Activated CD8-positive, alpha-beta T cell treated with anti-CD3 and anti-CD28 coated beads, Interleukin-2, amount 10 ng/mL, durations not matched to agents 7 days and 5 days (primary cell): ENCODE measurements around the gene DNAJA4. TPM values are rescaled to one million over a fixed set of nuclear protein-coding genes. Genes with fewer than 3 reads are reported as not detected.
"Not testable (repeated sequence)": the region's sequence is repeated elsewhere in the genome, so short reads cannot be mapped to it uniquely, and the experiment has no call there.

Experiments
- ATAC-seq: fragments of 150-1000 bp; cut with Tn5 transposase; one replicate; pipeline ENCODE4 v1.10.0; 2021; ENCODE audit warnings: moderate library complexity
- CTCF ChIA-PET: fragments of 350-600 bp; sonication (Branson Sonifier 250); formaldehyde crosslinking; loops from one replicate; lab custom pipeline; 2021; ENCODE audit warnings: antibody characterized with exemption; lab: Charles Lee
- POLR2A ChIA-PET: fragments of 350-600 bp; sonication (Branson Sonifier 250); formaldehyde crosslinking; loops from one replicate; lab custom pipeline; 2021; ENCODE audit warnings: antibody characterized with exemption; lab: Charles Lee
- DNase-seq: peaks from one replicate; pipeline ENCODE4 v3.0.0-alpha.2; 2020
- H3K27ac Mint-ChIP-seq: one replicate; pipeline ENCODE4 v1.8.0; 2021; ENCODE audit warnings: mild to moderate bottlenecking, mixed read lengths
- H3K27me3 Mint-ChIP-seq: one replicate; pipeline ENCODE4 v1.8.0; 2021; ENCODE audit warnings: low read depth, mixed read lengths
- H3K36me3 Mint-ChIP-seq: one replicate; pipeline ENCODE4 v1.8.0; 2021; ENCODE audit warnings: low read depth, mixed read lengths
- H3K4me1 Mint-ChIP-seq: one replicate; pipeline ENCODE4 v1.8.0; 2021; ENCODE audit warnings: low read depth, mixed read lengths
- H3K4me3 Mint-ChIP-seq: one replicate; pipeline ENCODE4 v1.8.0; 2021; ENCODE audit warnings: mild to moderate bottlenecking, mixed read lengths
- H3K9me3 Mint-ChIP-seq: one replicate; pipeline ENCODE4 v1.8.0; 2022; ENCODE audit warnings: mixed read lengths; ENCODE audit not compliant: insufficient read depth
- total RNA-seq, 2 experiments: library from RNA; stranded (reverse); gene quantifications; one replicate each; pipeline ENCODE4 v1.2.3, GENCODE V29; 2021

DNAJA4 gene
- total RNA-seq, 2 experiments from 2014 or later = 29.7 TPM

DNA sequence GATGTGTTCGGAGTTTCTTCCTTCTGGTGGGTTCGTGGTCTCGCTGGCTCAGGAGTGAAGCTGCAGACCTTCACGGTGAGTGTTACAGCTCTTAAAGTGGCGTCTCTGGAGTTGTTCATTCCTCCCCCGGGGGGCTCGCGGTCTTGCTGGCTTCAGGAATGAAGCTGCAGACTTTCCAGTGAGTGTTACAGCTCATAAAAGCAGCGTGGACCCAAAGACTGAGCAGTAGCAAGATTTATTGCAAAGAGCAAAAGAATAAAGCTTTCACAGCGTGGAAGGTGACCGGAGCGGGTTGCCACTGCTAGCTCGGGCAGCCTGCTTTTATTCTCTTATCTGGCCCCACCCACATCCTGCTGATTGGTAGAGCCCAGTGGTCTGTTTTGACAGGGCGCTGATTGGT lies 19.0 kb upstream of the DNAJA4 start:
- DNase-seq, H3K36me3 Mint-ChIP-seq, H3K4me1 Mint-ChIP-seq, ATAC-seq, H3K4me3 Mint-ChIP-seq, H3K27me3 Mint-ChIP-seq, H3K27ac Mint-ChIP-seq, H3K9me3 Mint-ChIP-seq: not testable (repeated sequence)
- ChIA-PET POLR2A (interaction anchor here (0.9 kb wide), 1 partner anchor 37 kb away, joined by 3 read pairs; no protein-coding TSS in a partner anchor), CTCF (interaction anchor here (0.9 to 1.5 kb wide), 2 partner anchors 50 to 279 kb away, joined by 3 read pairs; no protein-coding TSS in a partner anchor)

DNA sequence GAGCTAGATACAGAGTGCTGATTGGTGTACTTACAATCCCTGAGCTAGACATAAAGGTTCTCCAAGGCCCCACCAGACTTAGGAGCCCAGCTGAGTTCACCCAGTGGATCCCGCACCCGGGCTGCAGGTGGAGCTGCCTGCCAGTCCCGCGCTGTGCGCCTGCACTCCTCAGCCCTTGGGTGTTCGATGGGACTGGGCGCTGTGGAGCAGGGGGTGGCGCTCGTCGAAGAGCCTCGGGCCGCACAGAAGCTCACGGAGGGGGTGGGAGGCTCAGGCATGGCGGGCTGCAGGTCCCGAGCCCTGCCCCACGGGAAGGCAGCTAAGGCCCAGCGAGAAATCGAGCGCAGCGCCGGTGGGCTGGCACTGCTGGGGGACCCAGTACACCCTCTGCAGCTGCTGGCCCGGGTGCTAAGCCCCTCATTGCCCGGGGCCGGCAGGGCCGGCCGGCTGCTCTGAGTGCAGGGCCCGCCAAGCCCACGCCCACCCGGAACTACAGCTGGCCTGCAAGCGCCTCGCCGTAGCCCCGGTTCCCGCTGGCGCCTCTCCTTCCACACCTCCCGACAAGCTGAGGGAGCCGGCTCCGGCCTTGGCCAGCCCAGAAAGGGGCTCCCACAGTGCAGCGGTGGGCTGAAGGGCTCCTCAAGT lies 18.3 kb upstream of the DNAJA4 start:
- not testable (repeated sequence) for H3K36me3 Mint-ChIP-seq, ATAC-seq, DNase-seq, H3K27me3 Mint-ChIP-seq, H3K27ac Mint-ChIP-seq, H3K9me3 Mint-ChIP-seq, H3K4me3 Mint-ChIP-seq, H3K4me1 Mint-ChIP-seq
- POLR2A ChIA-PET = interaction anchor here (0.9 kb wide), 1 partner anchor 36 kb away, joined by 3 read pairs; no protein-coding TSS in a partner anchor
- CTCF ChIA-PET = interaction anchor here (0.9 kb wide), 1 partner anchor 50 kb away, joined by 3 read pairs; no protein-coding TSS in a partner anchor

DNA sequence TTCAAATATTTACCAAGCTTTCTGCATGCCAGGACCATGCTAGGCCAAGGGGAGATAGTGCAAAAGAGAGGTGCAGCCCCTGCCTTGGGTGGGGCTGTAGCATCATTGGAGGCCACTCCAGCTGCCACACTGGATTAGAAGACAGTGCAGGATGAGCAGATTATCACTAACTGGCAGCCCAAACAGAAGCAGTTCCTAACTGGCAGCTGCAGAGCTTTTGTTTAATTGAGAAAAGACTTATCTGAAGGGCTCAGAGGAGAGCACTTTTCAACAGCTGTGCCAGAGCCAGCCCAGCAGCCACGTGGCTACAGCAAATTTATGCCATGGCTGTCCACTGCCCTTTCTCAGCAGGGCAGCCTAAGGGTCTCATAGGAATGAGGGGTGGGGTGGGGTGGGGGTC lies 16.5 kb upstream of the DNAJA4 start:
- CTCF ChIA-PET = interaction anchor here (0.6 kb wide), 1 partner anchor 135 kb away, joined by 3 read pairs; no protein-coding TSS in a partner anchor
- Mint-ChIP-seq H3K4me3 (no peak overlapping the region), H3K4me1 (no peaks in the 10 kb centered on the region), H3K9me3 (no peaks in the 10 kb centered on the region), H3K36me3 (no peaks in the 10 kb centered on the region), H3K27ac (no peak overlapping the region), H3K27me3 (peaks cover 6% of the 10 kb centered on the region)
- DNase-seq (no peak), ATAC-seq (no peak)
- POLR2A ChIA-PET = no interaction called here

DNA sequence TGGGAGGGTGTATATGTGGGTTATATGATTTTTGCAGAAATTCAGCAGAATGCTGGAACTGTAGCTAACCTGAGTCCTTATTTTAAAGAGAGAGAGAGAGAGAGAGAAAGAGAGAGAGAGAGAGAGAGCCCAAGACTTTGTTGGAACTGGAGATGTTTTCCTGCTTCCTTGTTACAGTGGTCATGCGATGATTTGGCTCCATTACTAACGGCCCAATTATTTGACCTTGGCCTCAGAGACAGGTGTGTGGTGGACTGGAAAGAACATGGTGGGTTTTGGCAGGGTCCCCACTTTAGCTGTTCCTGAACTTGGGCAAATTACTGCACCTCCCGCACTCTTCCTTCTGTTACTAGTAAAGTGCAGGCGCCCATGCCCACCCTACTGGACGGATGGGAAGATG lies 15.2 kb upstream of the DNAJA4 start:
- no peaks in the 10 kb centered on the region for H3K4me1 Mint-ChIP-seq
- ChIA-PET POLR2A (no interaction called here), CTCF (interaction anchor here (0.8 kb wide), 1 partner anchor 8 kb away, joined by 5 read pairs; no protein-coding TSS in a partner anchor)
- H3K4me3 Mint-ChIP-seq = no peak overlapping the region
- H3K36me3 Mint-ChIP-seq = no peaks in the 10 kb centered on the region
- no peaks in the 10 kb centered on the region for H3K9me3 Mint-ChIP-seq
- H3K27ac Mint-ChIP-seq = no peak overlapping the region
- DNase-seq = no peak
- ATAC-seq = no peak
- H3K27me3 Mint-ChIP-seq = peaks cover 6% of the 10 kb centered on the region

DNA sequence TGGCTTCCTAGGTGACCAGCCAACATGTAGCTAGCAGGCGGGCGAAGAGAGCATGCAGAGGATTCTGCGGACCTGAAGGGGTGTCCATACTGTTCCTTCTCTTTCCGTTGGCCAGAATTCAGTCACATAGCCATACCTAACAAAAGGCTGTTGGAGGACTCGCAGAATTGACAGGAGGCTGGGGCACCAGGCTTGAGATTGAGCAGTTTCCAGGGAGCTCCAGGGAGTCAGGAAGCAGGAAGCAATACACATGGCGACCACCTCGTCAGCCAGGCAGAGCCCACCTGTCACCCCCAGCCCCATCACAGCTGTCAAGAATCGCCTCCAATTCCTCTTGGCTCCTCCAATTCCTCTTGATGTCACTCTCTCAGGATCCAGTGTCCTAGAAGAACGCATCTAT lies 13.2 kb upstream of the DNAJA4 start:
- CTCF ChIA-PET = interaction anchor here (0.9 to 1.7 kb wide), 2 partner anchors 11 to 14 kb away, joined by 3 to 6 read pairs; partner anchors contain the start of gene DNAJA4
- H3K27ac Mint-ChIP-seq = no peak overlapping the region
- no peaks in the 10 kb centered on the region for H3K4me1 Mint-ChIP-seq
- ATAC-seq (no peak), DNase-seq (no peak)
- POLR2A ChIA-PET = no interaction called here
- no peaks in the 10 kb centered on the region for H3K36me3 Mint-ChIP-seq
- no peak overlapping the region for H3K4me3 Mint-ChIP-seq
- peaks cover 6% of the 10 kb centered on the region for H3K27me3 Mint-ChIP-seq
- no peaks in the 10 kb centered on the region for H3K9me3 Mint-ChIP-seq

DNA sequence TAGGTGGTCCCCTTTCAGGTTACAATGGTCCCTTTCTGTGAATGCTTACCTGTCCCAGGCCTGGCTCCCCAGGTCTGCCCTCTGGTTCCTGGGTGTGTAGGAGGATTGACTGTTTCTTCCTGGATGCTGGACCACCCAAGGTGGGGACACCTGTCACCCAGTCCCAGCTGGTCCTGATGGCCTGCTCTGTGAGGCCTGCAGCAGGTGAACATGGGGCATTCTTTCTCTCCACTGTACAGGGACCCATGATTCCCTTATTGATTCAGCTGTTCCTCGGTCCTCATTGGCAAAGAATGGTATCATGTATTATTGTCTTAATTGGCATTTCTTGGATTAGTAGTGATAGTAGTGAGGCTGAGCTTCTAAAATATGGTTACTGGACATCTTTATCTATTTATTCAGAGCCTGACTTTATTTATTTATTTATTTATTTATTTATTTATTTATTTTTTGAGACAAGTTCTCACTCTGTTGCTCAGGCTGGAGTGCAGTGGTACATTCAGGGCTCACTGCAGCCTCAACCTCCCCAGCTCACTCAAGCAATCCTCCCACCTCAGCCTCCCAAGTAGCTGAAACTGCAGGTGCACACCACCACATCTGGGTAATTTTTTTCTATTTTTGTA lies 8.8 kb upstream of the DNAJA4 start:
- ATAC-seq = no peak
- no peak overlapping the region for H3K27ac Mint-ChIP-seq
- H3K36me3 Mint-ChIP-seq = no peaks in the 10 kb centered on the region
- H3K4me3 Mint-ChIP-seq = no peak overlapping the region
- DNase-seq = no peak
- no peaks in the 10 kb centered on the region for H3K9me3 Mint-ChIP-seq
- ChIA-PET CTCF (interaction anchor here (0.7 to 0.8 kb wide), 2 partner anchors 15 to 60 kb away, joined by 3 to 4 read pairs; no protein-coding TSS in a partner anchor), POLR2A (interaction anchor here (1.0 kb wide), 1 partner anchor 8 kb away, joined by 3 read pairs; no protein-coding TSS in a partner anchor)
- peaks cover 10% of the 10 kb centered on the region for H3K27me3 Mint-ChIP-seq
- no peaks in the 10 kb centered on the region for H3K4me1 Mint-ChIP-seq

DNA sequence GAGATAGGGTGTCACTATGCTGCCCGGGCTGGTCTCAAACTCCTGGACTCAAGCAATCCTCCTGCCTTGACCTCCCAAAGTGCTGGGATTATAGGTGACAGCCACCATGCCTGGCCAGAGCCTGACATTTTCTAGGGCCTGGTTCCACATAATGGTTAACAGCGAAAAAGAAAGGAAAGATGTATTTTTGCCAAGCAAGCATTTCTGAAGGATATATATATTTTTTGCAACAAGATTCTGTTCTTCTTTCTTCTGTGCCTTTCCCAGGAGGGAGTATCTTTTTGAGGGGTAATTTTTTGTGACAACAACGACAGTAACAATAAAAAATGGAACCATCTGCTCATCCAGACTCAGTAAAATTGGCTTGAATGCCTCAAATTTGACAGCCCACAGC lies 8.3 kb upstream of the DNAJA4 start:
- Mint-ChIP-seq H3K36me3 (no peaks in the 10 kb centered on the region), H3K27ac (no peak overlapping the region), H3K27me3 (peaks cover 10% of the 10 kb centered on the region), H3K9me3 (no peaks in the 10 kb centered on the region), H3K4me3 (no peak overlapping the region), H3K4me1 (no peaks in the 10 kb centered on the region)
- CTCF ChIA-PET = interaction anchor here (0.8 kb wide), 1 partner anchor 15 kb away, joined by 4 read pairs; no protein-coding TSS in a partner anchor
- POLR2A ChIA-PET = no interaction called here
- ATAC-seq (no peak), DNase-seq (no peak)

DNA sequence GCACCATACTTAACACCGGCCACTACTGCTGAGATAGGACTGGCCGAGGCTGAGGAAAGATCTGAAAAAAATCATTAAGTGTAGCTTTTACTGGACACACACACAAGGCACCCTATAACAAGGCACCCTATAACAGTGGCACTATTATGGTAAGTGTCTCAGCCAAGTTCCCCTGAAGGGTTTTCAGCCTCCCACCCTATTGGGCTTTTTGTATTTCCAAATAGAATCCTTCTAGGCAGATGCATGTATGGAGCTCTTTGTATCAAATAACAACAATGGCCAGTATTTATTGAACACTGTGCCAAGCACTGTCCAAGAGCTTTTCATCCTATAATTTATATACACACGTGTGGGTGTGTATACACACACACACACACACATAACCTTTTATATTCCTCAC lies 6.7 kb upstream of the DNAJA4 start:
- DNase-seq = no peak
- no peak overlapping the region for H3K4me3 Mint-ChIP-seq
- H3K4me1 Mint-ChIP-seq = no peaks in the 10 kb centered on the region
- peaks cover 6% of the 10 kb centered on the region for H3K27me3 Mint-ChIP-seq
- H3K9me3 Mint-ChIP-seq = no peaks in the 10 kb centered on the region
- ATAC-seq = no peak
- POLR2A ChIA-PET = no interaction called here
- CTCF ChIA-PET = interaction anchor here (1.0 to 2.2 kb wide), 5 partner anchors 17 to 299 kb away, joined by 3 to 10 read pairs (median 3); no protein-coding TSS in a partner anchor
- no peaks in the 10 kb centered on the region for H3K36me3 Mint-ChIP-seq
- no peak overlapping the region for H3K27ac Mint-ChIP-seq

DNA sequence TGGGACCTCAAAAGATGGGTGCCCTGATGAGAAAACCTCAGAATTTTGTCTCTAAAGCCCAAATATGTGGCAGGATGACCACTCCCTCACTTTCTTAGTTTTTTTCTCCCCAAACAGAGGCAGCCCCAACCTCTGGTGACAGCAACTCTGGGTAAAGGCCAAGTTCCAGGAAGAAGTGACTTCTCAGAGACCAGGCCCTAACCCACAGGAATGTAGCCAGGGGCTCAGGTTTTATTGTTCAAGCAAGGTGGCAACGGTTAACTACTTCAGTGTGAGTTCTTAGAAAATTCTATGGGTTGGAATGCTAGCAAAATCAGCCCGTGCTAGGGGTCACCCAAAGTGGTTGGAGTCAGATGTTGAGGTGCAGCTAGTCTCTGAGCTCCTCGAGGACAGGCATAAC lies 5.1 kb upstream of the DNAJA4 start:
- no peaks in the 10 kb centered on the region for H3K36me3 Mint-ChIP-seq
- H3K4me1 Mint-ChIP-seq = peaks cover 2% of the 10 kb centered on the region
- H3K27ac Mint-ChIP-seq = no peak overlapping the region
- CTCF ChIA-PET = interaction anchor here (0.7 to 1.6 kb wide), 2 partner anchors 64 to 151 kb away, joined by 3 to 6 read pairs; no protein-coding TSS in a partner anchor
- no peak for ATAC-seq
- no peak for DNase-seq
- POLR2A ChIA-PET = no interaction called here
- peaks cover 6% of the 10 kb centered on the region for H3K27me3 Mint-ChIP-seq
- no peaks in the 10 kb centered on the region for H3K9me3 Mint-ChIP-seq
- no peak overlapping the region for H3K4me3 Mint-ChIP-seq

DNA sequence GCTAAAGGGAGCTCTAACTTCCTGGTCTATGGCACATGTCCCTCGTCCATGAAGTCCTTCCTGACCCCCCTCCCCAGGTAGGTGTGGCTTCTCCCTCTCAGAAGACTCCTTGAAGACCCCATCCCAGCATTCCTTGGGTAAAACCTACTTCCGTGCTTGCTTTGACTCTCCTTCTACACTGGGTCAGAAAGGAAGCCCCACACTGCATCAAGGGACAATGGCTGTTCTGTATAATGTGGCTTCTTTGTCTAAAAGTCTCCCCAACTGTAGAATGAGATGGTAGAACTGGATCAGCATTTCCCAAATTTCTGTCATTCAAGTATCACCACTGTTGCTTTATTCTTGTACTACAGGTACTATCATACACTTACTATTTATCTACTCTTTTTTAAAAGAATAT lies 3.9 kb upstream of the DNAJA4 start:
- no peak overlapping the region for H3K4me3 Mint-ChIP-seq
- ATAC-seq (no peak), DNase-seq (no peak)
- H3K27ac Mint-ChIP-seq = no peak overlapping the region
- ChIA-PET CTCF (interaction anchor here (0.8 kb wide), 1 partner anchor 152 kb away, joined by 4 read pairs; no protein-coding TSS in a partner anchor), POLR2A (no interaction called here)
- H3K4me1 Mint-ChIP-seq = peaks cover 7% of the 10 kb centered on the region
- H3K9me3 Mint-ChIP-seq = no peaks in the 10 kb centered on the region
- H3K27me3 Mint-ChIP-seq = peaks cover 6% of the 10 kb centered on the region
- no peaks in the 10 kb centered on the region for H3K36me3 Mint-ChIP-seq

DNA sequence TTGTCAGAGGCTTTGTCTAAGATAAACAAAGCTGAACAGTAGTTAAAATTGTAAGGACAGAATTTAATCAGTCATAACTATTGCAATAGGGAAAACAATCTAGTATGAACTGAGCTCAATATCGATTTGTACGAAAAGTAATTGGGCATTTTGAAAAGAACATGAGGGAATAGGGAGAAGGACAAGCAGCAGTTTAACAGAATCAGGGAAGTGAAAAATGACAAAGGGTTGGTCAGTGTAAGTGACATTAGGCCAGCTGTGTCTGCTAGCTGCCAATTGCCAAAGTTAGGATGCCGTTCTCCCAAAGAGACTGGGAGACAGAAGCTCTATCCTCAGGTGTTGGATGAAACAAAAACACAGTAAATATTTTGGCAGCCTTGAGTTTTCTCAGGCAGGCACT lies 3.3 kb upstream of the DNAJA4 start:
- peaks cover 13% of the 10 kb centered on the region for H3K4me1 Mint-ChIP-seq

More for the DNA sequence above, 3.3 kb upstream of the DNAJA4 start:
- no peaks in the 10 kb centered on the region for H3K36me3 Mint-ChIP-seq
- ChIA-PET CTCF (interaction anchor here (0.8 to 0.9 kb wide), 2 partner anchors 21 to 152 kb away, joined by 4 read pairs; no protein-coding TSS in a partner anchor), POLR2A (no interaction called here)
- no peak overlapping the region for H3K27ac Mint-ChIP-seq
- no peaks in the 10 kb centered on the region for H3K9me3 Mint-ChIP-seq
- H3K27me3 Mint-ChIP-seq = peaks cover 6% of the 10 kb centered on the region
- DNase-seq (no peak), ATAC-seq (no peak)
- no peak overlapping the region for H3K4me3 Mint-ChIP-seq
